Heart left ventricle (tissue), 16 donors: ENCODE results near the gene KLHDC10. TPM values are rescaled to one million over a fixed set of nuclear protein-coding genes. Genes with fewer than 3 reads are reported as not detected.
"Not testable (repeated sequence)": the region's sequence is repeated elsewhere in the genome, so short reads cannot be mapped to it uniquely, and the experiment has no call there.

Experiments used
- ATAC-seq, 4 donors: fragments of 200-7000 bp; cut with Tn5 transposase; one replicate each; pipeline ENCODE4 v1.9.1; 2020 to 2022; ENCODE audit warnings: moderate library complexity in 4 of 4, mild to moderate bottlenecking in 3 of 4, moderate number of reproducible peaks in 1 of 4
- DNase-seq, 5 donors: peaks; one replicate each; pipeline ENCODE4 v3.0.0-alpha.2; 2020
- H3K27ac ChIP-seq, 12 donors: fragments of 200-600 bp; sonication (generic) in 4 of 12; one replicate each; pipeline versions ENCODE4 v1.5.0 to v1.8.0; 2016 to 2022; ENCODE audit warnings: mild to moderate bottlenecking in 2 of 12
- H3K27me3 ChIP-seq, 9 donors: fragments of 200-600 bp; sonication (generic) in 2 of 9; one replicate each; pipeline versions ENCODE4 v1.5.1 to v1.8.0; 2016 to 2022; ENCODE audit warnings: mild to moderate bottlenecking in 3 of 9
- H3K36me3 ChIP-seq, 9 donors: fragments of 200-600 bp; sonication (generic) in 2 of 9; one replicate each; pipeline versions ENCODE4 v1.5.0 to v1.8.0; 2018 to 2022; ENCODE audit warnings: mild to moderate bottlenecking in 2 of 9
- H3K4me1 ChIP-seq, 12 donors: fragments of 200-600 bp; sonication (generic) in 4 of 12; one replicate each; pipeline versions ENCODE4 v1.5.0 to v1.8.0; 2016 to 2022; ENCODE audit warnings: mild to moderate bottlenecking in 3 of 12
- H3K4me3 ChIP-seq, 12 donors: fragments of 200-600 bp; sonication (generic) in 4 of 12; one replicate each; pipeline versions ENCODE4 v1.5.0 to v1.8.0; 2017 to 2022; ENCODE audit warnings: mild to moderate bottlenecking in 9 of 12, moderate library complexity in 4 of 12
- H3K9me3 ChIP-seq, 12 donors: fragments of 200-600 bp; sonication (generic) in 4 of 12; one replicate each; pipeline versions ENCODE4 v1.5.0 to v1.8.0; 2016 to 2022; ENCODE audit warnings: mild to moderate bottlenecking in 1 of 12
- POLR2A ChIP-seq, 2 donors: fragments of 450-650 bp; IDR thresholded peaks; one replicate each; pipeline ENCODE4 v1.6.1; 2017; ENCODE audit warnings: antibody characterized with exemption in 2 of 2, mild to moderate bottlenecking in 2 of 2, moderate library complexity in 2 of 2
- WGBS, 4 donors: extraction: QIAGEN DNeasy Blood & Tissue Kit in 2 of 4; methylation state at CpG; one replicate each; pipeline versions ENCODE4 v1.1.5 to v1.1.7; 2013 to 2018; 5-methylcytosine and 5-hydroxymethylcytosine counted together
- intact Hi-C, 10 donors: fragments of 100-400 bp; cut with DNase I; formaldehyde crosslinking; loops; one replicate each; pipeline versions ENCODE4 v1.11.1 to v1.14.2; 2022
- polyA plus RNA-seq, 2 donors: library from polyadenylated mRNA; stranded (reverse); fragments of 200-250 nt; gene quantifications; one replicate each; pipeline ENCODE4 v1.2.3, GENCODE V29; 2013
- total RNA-seq, 9 donors: library from RNA; depleted of rRNA in 2 of 9; stranded (reverse); fragments of >200 nt in 2 of 9; fragmentation: NEBNext Ultra II Directional in 3 of 9; extraction: Animal tissue kit (Norgen Biotek cat#: 25700) in 3 of 9; gene quantifications; one replicate each; pipeline versions ENCODE4 v1.1.0 to v1.2.4, GENCODE V29; 2016 to 2023
- TF ChIP-seq, protein P1 (sequence below), 12 donors: fragments of 200-600 bp; sonication (generic) in 4 of 12; IDR thresholded peaks; one replicate each; pipeline versions ENCODE4 v1.5.0 to v1.8.0; 2018 to 2022; ENCODE audit warnings: antibody characterized with exemption in 12 of 12, mild to moderate bottlenecking in 5 of 12
- donor health status: ischemic (EF 13 %, LVEDD 7.1; RV severe dilation, severe dysfunction).
- donor health status: healthy with polysubstance abuse.
- donor health status: DM: no; HTN: yes; CAD: no.
- donor health status: DM: no; HTN: no; CAD: no.
- donor health status: ischemic (EF 25% LVEDD 6.9; RV normal size, moderate dysfunction).
- donor health status: ischemic (EF 25% LVEDD 5.7; RV mildly dilated, moderate dysfunction).
- donor health status: healthy.
- donor health status: DM: yes; HTN: yes; CAD: no.
- donor health status: ischemic (EF 35%, LVEDD 5.7; RV mildly dilated, moderate dysfunction).
- donor health status: nonischemic (EF 11% LVEDD 7.7; RV severe dilation, severe dysfunction).
- donor health status: DM: yes; HTN: yes; CAD: no.
- donor health status: PGD.
- donor health status: ischemic (EF 29% LVEDD 5.4; RV normal size, mild dysfunction).
- donor health status: nonischemic (EF 23%, LVEDD 6.1; RV moderate dilation, normal function).

KLHDC10 gene
- total and polyA plus RNA-seq, 11 donors: 7.0 to 32.6 (median 26.4) TPM

DNA sequence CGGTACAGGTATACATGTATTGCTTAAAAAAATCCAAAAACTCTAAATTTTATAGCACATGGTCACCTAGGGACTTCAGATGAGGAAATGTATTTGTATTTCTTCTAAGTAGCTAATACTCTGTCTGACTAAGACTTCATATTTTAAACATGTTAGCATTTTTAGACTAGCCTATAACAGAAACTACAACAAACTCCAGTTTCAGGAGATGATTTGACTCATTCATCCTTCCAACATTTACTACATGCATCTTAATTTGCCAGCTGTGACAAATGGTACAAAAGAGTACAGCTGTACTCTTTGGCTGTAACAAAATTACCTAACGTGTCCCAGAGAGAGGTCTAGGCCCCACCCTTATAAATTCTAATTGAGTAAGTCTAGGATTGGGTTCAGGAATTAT, 112.7 kb downstream of the KLHDC10 start:
- intact Hi-C loops: loop anchor here in 1 of 10 donors (5.0 kb wide), 1 partner anchor 56 kb away; no protein-coding TSS in a partner anchor
- DNase-seq: no peak
- 86 to 95% (median 88%) methylated on average over 2 of the region's 2 CpGs for WGBS, 4 donors
- Histone ChIP-seq H3K27me3 (no peaks in the 10 kb centered on the region), H3K27ac (no peak overlapping the region), H3K9me3 (no peaks in the 10 kb centered on the region), H3K36me3 (peaks cover 0 to 84% (median 69%) of the 10 kb centered on the region in 9 donors), H3K4me3 (no peak overlapping the region), H3K4me1 (no peaks in the 10 kb centered on the region)
- TF ChIP-seq, protein P1, sequence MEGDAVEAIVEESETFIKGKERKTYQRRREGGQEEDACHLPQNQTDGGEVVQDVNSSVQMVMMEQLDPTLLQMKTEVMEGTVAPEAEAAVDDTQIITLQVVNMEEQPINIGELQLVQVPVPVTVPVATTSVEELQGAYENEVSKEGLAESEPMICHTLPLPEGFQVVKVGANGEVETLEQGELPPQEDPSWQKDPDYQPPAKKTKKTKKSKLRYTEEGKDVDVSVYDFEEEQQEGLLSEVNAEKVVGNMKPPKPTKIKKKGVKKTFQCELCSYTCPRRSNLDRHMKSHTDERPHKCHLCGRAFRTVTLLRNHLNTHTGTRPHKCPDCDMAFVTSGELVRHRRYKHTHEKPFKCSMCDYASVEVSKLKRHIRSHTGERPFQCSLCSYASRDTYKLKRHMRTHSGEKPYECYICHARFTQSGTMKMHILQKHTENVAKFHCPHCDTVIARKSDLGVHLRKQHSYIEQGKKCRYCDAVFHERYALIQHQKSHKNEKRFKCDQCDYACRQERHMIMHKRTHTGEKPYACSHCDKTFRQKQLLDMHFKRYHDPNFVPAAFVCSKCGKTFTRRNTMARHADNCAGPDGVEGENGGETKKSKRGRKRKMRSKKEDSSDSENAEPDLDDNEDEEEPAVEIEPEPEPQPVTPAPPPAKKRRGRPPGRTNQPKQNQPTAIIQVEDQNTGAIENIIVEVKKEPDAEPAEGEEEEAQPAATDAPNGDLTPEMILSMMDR (IDR thresholded peaks at IDR 0.05): no peak
- no peak for TF ChIP-seq POLR2A (IDR thresholded peaks at IDR 0.05)
- ATAC-seq: no peak

GRCh38 chr7:130184349-130184748, 114.0 kb downstream of the KLHDC10 start:
- H3K9me3 ChIP-seq, DNase-seq, H3K4me1 ChIP-seq, H3K27ac ChIP-seq, ATAC-seq, H3K4me3 ChIP-seq, H3K27me3 ChIP-seq: not testable (repeated sequence)
- H3K36me3 ChIP-seq: peaks cover 0 to 80% (median 68%) of the 10 kb centered on the region in 9 donors
- 77 to 98% (median 92%) methylated on average over 5 of the region's 5 CpGs for WGBS, 4 donors
- intact Hi-C loops: loop anchor here in 1 of 10 donors (5.0 kb wide), 1 partner anchor 57 kb away; no protein-coding TSS in a partner anchor

Other genes with a start within 250 kb of the KLHDC10 start
- gene UBE2H, start 117.6 kb upstream of the KLHDC10 start, total RNA-seq: 100 to 1,000 TPM in 7 of 9 donors, 10 to 100 TPM in 2; 92.8 to 219 (median 130) TPM
- 10 to 100 TPM; 46.5 to 56.4 TPM for gene UBE2H, start 117.6 kb upstream of the KLHDC10 start, polyA plus RNA-seq
- 10 to 100 TPM; 13.6 to 28.1 (median 17.1) TPM for gene ZC3HC1, start 19.2 kb upstream of the KLHDC10 start, total RNA-seq
- gene ZC3HC1, start 19.2 kb upstream of the KLHDC10 start, polyA plus RNA-seq: 10 to 100 TPM; 16.3 to 17.5 TPM
- 10 to 100 TPM in 5 of 9 donors, 1 to 10 TPM in 4; 7.3 to 15.0 (median 10.1) TPM for gene TMEM209, start 134.9 kb downstream of the KLHDC10 start, total RNA-seq
- gene TMEM209, start 134.9 kb downstream of the KLHDC10 start, polyA plus RNA-seq: 1 to 10 TPM; 4.4 to 8.4 TPM
- gene SSMEM1, start 137.3 kb downstream of the KLHDC10 start, total RNA-seq: not detected
- not detected for gene SSMEM1, start 137.3 kb downstream of the KLHDC10 start, polyA plus RNA-seq
- gene CPA2, start 196.3 kb downstream of the KLHDC10 start, total RNA-seq: 1 to 10 TPM in 1 of 9 donors, under 1 TPM in 3, not detected in 5; 0.76 to 1.1 (median 0.82) TPM
- under 1 TPM in 1 of 2 donors, not detected in 1; 0.17 TPM for gene CPA2, start 196.3 kb downstream of the KLHDC10 start, polyA plus RNA-seq
- 10 to 100 TPM in 1 of 9 donors, under 1 TPM in 2, not detected in 6; 0.21 to 22.2 (median 0.33) TPM for gene CPA4, start 222.6 kb downstream of the KLHDC10 start, total RNA-seq
- gene CPA4, start 222.6 kb downstream of the KLHDC10 start, polyA plus RNA-seq: under 1 TPM in 1 of 2 donors, not detected in 1; 0.06 TPM